Measurements from ENCODE around the gene GABPB1.

The GABPB1 gene

GRCh38 chr15:50277370-50277769, 77.6 kb downstream of the GABPB1 start:
- DNase-seq (ENCODE audit: low read depth in 2 of 2): no peak

GRCh38 chr15:50275908-50276307, 79.1 kb downstream of the GABPB1 start:
- no peak for DNase-seq (ENCODE audit: low read depth in 2 of 2)

GRCh38 chr15:50275091-50275490, 79.9 kb downstream of the GABPB1 start:
- no peak for DNase-seq (ENCODE audit: low read depth in 2 of 2)

DNA sequence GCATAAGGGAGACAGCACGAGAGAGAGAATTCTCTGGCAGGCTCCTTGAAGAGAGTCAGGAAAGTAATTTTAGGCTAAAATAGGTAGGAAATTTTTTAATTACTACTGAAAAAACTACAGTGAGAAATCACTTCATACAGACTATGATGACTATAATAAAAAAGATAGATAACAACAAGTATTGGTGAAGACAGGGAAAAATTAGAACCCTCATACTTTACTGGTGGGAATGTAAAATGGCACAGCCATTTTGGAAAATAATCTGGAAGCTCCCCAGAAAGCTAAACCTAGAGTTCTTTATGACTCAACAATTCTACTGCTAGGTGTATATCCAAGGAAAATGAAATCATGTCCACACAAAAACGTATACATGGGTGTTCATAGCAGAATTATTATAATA, 87.4 kb downstream of the GABPB1 start:
- no peak for DNase-seq (ENCODE audit: low read depth in 2 of 2)

DNA sequence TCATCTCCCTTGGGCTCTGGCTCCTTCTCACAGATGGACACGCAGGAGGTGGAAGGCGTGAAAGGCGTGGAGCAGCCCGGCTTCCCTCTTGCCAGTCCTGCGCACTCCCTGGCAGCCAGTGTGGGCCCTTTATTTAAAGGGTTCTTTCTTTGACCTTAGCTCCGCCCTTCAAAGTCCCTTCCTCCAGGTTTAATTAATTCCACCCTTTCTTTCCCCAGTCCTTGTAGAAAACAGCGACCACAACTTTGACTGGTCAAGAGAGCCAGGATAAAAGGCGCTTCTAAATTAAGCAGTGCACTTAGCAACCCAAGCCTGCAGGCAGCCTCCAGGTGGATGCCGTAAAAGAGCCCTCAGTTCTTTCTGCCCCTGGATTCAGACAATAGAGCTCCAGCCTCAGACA, 89.4 kb downstream of the GABPB1 start, which contains the start of gene HDC:
Gene HDC, minus strand, starts transcription at position 107 of the 400 bp plus-strand sequence. Its CDS starts 103 bp downstream, at position 4.
- no peak for DNase-seq (ENCODE audit: low read depth in 2 of 2)

DNA sequence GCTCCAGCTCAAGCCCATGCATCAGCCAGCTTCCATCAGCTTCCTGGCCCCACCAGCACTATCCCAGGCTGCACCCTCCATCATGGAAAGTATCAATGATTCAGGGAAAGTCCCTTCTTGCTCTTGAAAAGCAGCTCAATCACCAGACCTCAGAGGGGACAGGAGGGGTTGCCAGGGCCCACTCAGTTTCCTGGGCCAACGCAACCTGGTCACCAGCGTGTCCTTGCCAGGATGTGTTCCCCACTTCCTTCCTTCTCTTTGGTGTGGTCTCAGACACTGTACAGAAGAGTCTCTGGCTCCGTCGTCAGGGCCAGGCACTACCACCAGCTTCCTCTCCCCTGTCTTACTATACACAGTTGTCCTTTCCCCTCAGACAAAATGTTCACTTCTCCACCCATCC, 92.5 kb downstream of the GABPB1 start:
- no peak for DNase-seq (ENCODE audit: low read depth in 2 of 2)

- no peak for DNase-seq (ENCODE audit: low read depth in 2 of 2)
Observed at GRCh38 chr15:50261981-50262380, 93.0 kb downstream of the GABPB1 start.

DNA sequence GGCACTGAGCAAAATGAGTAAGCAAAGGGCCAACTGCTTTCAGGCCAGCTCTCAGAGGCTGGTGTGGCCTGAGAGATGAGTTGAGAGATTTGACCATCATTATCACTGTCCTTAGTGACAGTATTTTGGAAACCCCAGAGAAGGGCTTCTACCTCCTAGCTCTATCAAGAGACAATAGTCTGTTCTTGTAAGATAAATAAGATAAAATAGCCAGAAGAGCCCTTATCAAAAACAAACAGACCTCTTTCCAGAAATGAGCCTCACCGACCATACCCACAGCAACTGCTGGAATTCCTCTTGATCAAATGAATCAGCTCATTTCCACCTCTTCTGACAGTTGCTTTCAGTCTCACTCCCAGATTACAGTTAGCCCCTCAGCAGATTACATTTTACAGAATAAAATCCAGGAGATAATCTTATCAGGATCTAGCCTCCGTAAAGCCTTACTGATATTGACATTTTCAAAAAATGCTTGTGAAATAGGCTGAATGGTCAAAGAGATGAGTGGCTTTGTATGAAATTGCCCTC, 94.0 kb downstream of the GABPB1 start:
- no peak for DNase-seq (ENCODE audit: low read depth in 2 of 2)

GRCh38 chr15:50259276-50259675, 95.7 kb downstream of the GABPB1 start:
- DNase-seq (ENCODE audit: low read depth in 2 of 2): no peak

DNA sequence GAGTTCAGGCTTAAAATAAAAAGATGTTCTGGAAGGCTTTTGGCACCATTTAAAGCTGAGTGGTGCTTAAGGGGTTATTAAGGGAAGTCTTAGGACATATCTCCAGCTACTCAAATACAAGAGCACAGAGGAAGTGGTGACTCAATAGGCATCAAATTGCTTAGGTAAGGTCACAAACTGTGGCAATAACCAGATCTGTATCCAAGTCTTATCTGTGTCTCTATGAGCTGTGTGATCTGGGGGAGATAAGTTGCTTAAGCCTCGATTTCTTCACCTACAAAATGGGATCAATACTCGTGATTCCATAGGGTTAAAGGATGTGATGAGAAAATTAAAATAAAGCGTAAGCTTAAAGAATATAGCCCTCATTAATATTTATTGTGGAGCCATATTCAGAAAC, 97.1 kb downstream of the GABPB1 start:
- no peak for DNase-seq (ENCODE audit: low read depth in 2 of 2)

DNA sequence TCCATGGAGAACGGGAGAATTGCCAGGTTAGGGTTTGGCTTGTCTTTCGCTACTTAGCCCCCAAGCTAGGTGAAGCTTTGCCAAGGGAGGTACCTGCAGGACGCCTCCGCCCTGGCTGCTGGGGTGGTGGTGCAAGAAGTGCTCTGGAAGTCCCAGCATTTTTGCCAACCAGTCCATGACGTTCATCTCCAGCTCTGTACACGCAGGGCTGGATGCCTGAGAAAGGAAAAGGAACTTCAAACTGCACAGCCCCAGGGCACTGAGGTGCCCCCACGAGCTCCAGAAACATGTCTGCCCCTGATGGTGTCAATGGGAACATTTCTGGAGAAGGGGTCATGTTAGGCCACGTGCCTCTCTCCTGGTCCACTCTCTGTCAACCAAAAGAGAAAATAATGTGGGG, 97.7 kb downstream of the GABPB1 start:
- no peak for DNase-seq (ENCODE audit: low read depth in 2 of 2)

DNA sequence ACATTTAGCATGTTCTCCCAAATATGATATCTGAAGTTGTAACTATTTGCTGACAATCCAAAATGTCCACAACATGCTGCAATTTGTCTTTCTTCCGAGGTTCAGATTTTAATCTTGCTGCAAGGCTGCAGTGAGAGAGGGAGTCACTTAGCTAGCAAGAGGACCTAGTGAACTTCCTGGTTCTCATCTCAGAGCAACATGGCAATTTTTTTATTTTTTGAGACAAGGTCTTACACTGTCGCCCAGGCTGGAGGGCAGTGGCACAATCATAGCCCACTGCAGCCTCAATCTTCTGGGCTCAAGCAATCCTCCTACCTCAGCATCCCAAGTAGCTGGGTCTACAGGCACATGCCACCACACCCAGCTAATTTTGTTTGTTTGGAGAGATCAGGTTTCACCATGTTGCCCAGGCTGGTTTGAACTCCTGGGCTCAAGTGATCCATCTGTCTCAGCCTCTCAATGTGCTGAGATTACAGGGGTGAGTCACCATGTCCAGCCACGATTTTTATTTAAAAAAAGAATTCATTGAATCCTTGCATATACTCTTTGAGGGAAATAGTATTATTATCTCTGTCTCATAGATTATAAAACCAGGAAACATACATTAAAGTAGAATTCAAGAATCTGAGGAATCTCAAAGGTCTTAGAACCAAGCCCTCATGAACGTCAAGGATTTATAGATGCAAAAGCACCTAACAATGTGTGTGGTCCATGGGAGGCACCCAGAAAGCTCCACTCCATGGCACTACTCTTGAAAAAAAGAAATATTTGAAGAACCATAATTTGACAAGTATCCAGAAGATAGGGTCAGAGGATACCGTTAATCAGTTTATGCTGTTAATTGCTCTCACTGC, 98.6 kb downstream of the GABPB1 start:
- peak; percentile 14 to 16 for DNase-seq (ENCODE audit: low read depth in 2 of 2)

DNA sequence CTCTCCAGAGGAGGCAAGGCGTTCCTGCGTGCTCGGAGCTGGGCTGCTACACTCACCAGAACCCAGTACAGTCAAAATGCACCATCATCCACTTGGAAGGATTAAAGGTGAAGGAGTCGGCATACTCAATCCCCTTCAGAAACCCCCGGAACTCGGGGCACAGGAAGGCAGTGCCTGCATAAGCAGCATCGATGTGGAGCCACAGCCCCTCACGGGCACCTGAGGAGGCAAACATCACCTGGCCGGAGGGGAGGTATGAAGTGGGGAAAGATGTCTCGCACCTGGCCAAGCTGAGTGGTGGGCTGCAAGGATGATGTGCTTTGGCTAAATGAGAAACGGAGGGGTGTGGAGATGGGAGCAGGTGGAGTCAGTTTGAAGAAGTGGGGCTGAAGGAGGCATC, 102.4 kb downstream of the GABPB1 start:
- DNase-seq (ENCODE audit: low read depth in 2 of 2): no peak

- no peak for DNase-seq (ENCODE audit: low read depth in 2 of 2)
Observed at GRCh38 chr15:50251638-50252182, 103.3 kb downstream of the GABPB1 start.

DNA sequence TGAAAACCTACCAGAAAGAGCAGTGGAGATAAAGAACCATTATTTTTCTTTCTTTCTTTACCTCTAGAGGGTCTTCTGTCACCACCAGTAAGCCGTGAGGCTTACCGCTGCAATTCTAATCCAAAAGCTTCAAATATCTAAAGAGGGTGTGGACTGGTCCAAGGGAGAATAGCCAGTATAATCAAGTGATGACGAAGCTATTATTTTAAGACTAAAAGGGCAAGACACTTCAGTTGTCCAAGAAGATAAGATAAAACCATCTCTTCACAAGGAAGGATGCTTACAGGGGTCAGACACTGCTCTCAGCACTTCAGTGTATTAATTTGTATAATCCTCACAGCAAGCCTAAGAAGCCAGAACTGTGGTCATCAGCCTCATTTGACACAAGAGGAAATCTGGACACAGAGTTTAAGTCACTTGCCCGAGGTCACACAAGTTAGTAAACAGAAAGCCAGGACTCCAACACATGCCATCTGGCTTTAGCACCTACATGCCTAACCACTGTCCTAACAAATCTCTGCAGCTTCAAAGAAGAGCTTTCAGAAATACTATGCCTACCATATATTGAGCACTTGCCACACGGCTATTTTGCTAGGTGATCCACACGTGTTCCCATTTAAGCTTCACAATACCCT, 104.1 kb downstream of the GABPB1 start:
- no peak for DNase-seq (ENCODE audit: low read depth in 2 of 2)

DNA sequence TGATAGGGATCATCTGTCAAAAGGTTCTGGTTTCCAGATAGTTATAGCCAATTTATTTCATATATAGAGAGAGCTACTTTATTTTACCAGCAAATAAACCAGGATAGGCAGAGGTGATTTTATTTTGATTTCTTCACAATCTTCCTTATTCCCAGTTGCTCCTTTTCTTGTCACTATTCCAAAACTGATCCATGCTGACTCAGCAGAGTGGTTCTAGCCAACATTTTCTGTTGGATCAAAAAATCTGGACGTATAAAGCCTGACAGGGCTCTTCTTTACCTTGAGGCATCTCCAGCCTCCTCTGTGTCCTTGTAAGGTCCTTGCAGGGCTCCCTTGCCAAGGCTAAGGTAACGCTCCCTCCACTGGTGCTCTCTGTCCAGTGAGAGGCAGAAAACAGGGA, 105.3 kb downstream of the GABPB1 start:
- no peak for DNase-seq (ENCODE audit: low read depth in 2 of 2)

GRCh38 chr15:50248994-50249582, 105.9 kb downstream of the GABPB1 start:
- no peak for DNase-seq (ENCODE audit: low read depth in 2 of 2)

GRCh38 chr15:50247819-50248655, 107.0 kb downstream of the GABPB1 start:
- DNase-seq (ENCODE audit: low read depth in 2 of 2): no peak

DNA sequence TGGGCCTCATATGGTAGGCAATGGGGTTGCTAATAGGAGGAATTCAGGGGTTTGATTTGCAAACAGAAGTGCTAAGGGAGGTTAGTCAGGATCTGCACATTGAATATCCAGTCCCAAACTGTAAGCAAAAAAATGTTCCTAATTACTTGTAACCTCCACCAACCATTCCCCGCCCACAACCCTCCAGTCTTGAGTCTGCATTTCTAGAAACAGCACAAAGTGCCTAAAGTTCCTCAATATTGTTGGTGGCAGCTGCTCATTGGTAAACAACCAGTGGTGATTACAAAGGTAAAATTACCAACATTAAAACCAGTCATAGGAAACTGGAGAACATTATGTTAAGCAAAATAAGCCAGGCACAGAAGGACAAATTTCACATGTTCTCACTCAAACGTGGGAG, 108.4 kb downstream of the GABPB1 start:
- no peak for DNase-seq (ENCODE audit: low read depth in 2 of 2)

- no peak for DNase-seq (ENCODE audit: low read depth in 2 of 2)
Observed at GRCh38 chr15:50244959-50245624, 109.9 kb downstream of the GABPB1 start.

- no peak for DNase-seq (ENCODE audit: low read depth in 2 of 2)
Observed at GRCh38 chr15:50244153-50244552, 110.8 kb downstream of the GABPB1 start.

All from fibroblast of skin of left quadriceps (primary cell).